Suprapubic skin (tissue), 4 donors: ENCODE data around the gene TIE1. TPM values are rescaled to one million over a fixed set of nuclear protein-coding genes. Genes with fewer than 3 reads are reported as not detected.
A peak's percentile ranks its signal among the peaks of the same experiment; 100 is the strongest.

Source experiments
- DNase-seq, 2 donors: peaks; one replicate each; pipeline ENCODE4 v3.0.0-alpha.2; 2019; ENCODE audit warnings: low spot score in 2 of 2
- H3K27ac ChIP-seq: fragments of 200-600 bp; sonication (generic); one replicate; pipeline ENCODE4 v1.5.1; 2019
- H3K27me3 ChIP-seq: fragments of 200-600 bp; sonication (generic); one replicate; pipeline ENCODE4 v1.5.1; 2019
- H3K36me3 ChIP-seq: fragments of 200-600 bp; sonication (generic); one replicate; pipeline ENCODE4 v1.5.1; 2019
- H3K4me1 ChIP-seq: fragments of 200-600 bp; sonication (generic); one replicate; pipeline ENCODE4 v1.5.1; 2019
- H3K4me3 ChIP-seq: fragments of 200-600 bp; sonication (generic); one replicate; pipeline ENCODE4 v1.5.1; 2019; ENCODE audit warnings: mild to moderate bottlenecking
- H3K9me3 ChIP-seq: fragments of 200-600 bp; sonication (generic); one replicate; pipeline ENCODE4 v1.5.1; 2019
- EP300 ChIP-seq: sonication (generic); formaldehyde crosslinking; IDR thresholded peaks from one replicate; pipeline ENCODE4 v1.6.1; 2017; ENCODE audit warnings: antibody characterized with exemption
- POLR2A ChIP-seq, 2 donors: fragments of 450-650 bp; IDR thresholded peaks; one replicate each; pipeline ENCODE4 v1.6.1; 2017; ENCODE audit warnings: antibody characterized with exemption in 2 of 2, mild to moderate bottlenecking in 2 of 2, moderate library complexity in 2 of 2
- POLR2AphosphoS5 ChIP-seq, 3 donors: sonication (generic); formaldehyde crosslinking; IDR thresholded peaks; one replicate each; pipeline ENCODE4 v1.6.1; 2017; ENCODE audit warnings: antibody characterized with exemption in 3 of 3
- WGBS: methylation state at CpG from one replicate; pipeline ENCODE4 v1.1.5; 2018; 5-methylcytosine and 5-hydroxymethylcytosine counted together
- total RNA-seq, 4 donors: library from RNA; depleted of rRNA; stranded (reverse); fragments of >200 nt; gene quantifications; one replicate each; pipeline ENCODE4 v1.1.0, GENCODE V29; 2016
- TF ChIP-seq, protein P1 (sequence below), 2 donors: fragments of 200-600 bp in 1 of 2; fragments of 450-650 bp in 1 of 2; sonication (generic) in 1 of 2; IDR thresholded peaks; one replicate each; pipeline ENCODE4 v1.5.1; 2016 to 2019; ENCODE audit warnings: antibody characterized with exemption in 2 of 2, mild to moderate bottlenecking in 1 of 2, moderate library complexity in 1 of 2

TIE1 gene
- total RNA-seq, 4 donors from 2014 or later: 5.4 to 19.0 (median 11.3) TPM

DNA sequence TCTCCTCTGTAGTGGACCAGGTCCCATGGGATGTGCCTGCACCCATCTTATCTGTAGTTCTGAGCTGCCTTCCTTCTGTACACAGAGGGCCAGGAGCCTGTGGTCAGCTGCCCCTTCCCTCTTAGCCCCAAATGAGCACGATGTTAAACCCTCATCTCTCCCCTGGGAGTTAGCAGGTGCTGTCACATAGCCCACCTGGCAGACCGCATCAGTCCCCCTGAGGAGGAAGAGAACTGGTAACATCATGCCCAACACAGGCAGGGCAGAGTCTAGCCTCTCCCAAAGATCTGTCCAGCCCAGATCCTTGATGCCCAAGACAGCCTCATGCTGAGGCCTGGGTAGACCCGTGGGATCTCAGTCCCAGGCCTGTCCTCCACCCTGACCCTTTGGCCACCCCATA is 4.7 kb downstream of the TIE1 start:
- H3K9me3 ChIP-seq: no peaks in the 10 kb centered on the region
- H3K4me3 ChIP-seq: no peak overlapping the region
- no peaks in the 10 kb centered on the region for H3K27me3 ChIP-seq
- TF ChIP-seq POLR2A (IDR thresholded peaks at IDR 0.05): no peak
- TF ChIP-seq POLR2AphosphoS5 (IDR thresholded peaks at IDR 0.05): no peak
- TF ChIP-seq EP300: no peak
- TF ChIP-seq, protein P1, sequence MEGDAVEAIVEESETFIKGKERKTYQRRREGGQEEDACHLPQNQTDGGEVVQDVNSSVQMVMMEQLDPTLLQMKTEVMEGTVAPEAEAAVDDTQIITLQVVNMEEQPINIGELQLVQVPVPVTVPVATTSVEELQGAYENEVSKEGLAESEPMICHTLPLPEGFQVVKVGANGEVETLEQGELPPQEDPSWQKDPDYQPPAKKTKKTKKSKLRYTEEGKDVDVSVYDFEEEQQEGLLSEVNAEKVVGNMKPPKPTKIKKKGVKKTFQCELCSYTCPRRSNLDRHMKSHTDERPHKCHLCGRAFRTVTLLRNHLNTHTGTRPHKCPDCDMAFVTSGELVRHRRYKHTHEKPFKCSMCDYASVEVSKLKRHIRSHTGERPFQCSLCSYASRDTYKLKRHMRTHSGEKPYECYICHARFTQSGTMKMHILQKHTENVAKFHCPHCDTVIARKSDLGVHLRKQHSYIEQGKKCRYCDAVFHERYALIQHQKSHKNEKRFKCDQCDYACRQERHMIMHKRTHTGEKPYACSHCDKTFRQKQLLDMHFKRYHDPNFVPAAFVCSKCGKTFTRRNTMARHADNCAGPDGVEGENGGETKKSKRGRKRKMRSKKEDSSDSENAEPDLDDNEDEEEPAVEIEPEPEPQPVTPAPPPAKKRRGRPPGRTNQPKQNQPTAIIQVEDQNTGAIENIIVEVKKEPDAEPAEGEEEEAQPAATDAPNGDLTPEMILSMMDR (IDR thresholded peaks at IDR 0.05): no peak
- peaks cover 9% of the 10 kb centered on the region for H3K4me1 ChIP-seq
- no peaks in the 10 kb centered on the region for H3K36me3 ChIP-seq
- 83% methylated on average over 2 of the region's 3 CpGs for WGBS
- DNase-seq: peak in 1 of 2 donors; percentile 36
- H3K27ac ChIP-seq: no peak overlapping the region

DNA sequence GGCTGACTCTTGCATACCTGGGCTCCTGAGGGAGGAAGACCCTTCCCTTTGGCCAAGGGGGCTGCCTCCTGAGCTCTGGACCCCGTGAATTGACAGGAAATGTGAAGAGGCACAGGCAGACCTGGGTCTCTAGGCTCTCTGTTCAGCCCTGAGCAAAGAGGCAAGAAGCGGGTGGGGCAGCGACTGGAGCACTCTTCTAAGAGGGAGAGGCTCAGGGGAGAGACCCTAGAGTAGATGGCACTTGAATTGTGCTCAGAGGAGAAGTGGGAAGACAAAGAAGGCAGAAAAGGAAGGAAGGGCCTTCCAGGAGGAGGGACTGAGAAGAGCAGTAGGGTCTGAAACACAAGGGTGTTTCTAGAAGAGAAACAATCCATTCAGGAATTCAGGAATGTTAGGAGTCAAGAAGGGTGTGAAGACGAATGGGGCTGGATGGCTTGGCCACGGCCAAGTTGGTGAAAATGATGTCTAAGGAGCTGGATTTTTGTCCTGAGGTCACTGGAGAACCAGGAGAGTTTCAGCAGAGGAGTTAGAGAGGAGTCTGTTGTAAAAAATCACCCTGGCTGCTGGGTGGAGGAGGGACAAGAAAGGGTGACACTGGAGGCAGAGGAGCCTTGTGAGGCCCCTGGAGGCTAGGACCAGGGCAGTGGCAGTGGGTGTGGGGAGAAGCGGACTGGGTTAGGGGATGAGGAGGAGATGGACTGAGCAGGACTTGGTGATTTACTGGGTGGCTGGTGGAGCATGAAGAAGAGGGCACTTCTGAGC is 5.3 kb downstream of the TIE1 start:
- peak in 1 of 2 donors; percentile 35 for DNase-seq
- TF ChIP-seq POLR2AphosphoS5 (IDR thresholded peaks at IDR 0.05) (no peak), EP300 (no peak)
- H3K27ac ChIP-seq: no peak overlapping the region
- WGBS: 87% methylated on average over 6 of the region's 6 CpGs
- H3K27me3 ChIP-seq: no peaks in the 10 kb centered on the region
- peaks cover 9% of the 10 kb centered on the region for H3K4me1 ChIP-seq
- H3K36me3 ChIP-seq: no peaks in the 10 kb centered on the region
- no peaks in the 10 kb centered on the region for H3K9me3 ChIP-seq
- no peak overlapping the region for H3K4me3 ChIP-seq

DNA sequence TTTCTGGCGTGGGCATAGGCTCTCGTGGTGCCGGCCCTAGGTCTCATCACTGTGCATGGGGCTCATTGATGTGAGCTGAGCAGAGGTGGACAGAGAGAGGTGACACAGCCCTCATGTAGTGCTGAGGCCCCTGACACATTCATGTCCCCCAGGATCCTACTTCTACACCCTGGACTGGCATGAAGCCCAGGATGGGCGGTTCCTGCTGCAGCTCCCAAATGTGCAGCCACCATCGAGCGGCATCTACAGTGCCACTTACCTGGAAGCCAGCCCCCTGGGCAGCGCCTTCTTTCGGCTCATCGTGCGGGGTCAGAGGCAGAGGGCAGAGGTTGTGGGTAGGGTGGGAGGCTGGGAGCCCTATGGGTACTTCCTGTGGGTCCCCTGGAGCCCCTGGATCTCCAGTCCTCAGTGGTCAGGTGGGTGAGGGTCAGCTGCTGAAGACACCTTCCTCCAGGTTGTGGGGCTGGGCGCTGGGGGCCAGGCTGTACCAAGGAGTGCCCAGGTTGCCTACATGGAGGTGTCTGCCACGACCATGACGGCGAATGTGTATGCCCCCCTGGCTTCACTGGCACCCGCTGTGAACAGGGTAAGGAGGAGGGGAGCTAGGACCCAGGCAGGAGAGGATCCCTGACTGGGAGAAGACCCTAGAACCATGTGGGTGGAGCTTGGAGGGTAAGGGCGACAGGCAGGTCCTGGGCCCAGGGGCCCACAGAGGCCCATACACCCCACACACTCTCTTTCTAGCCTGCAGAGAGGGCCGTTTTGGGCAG is 6.1 kb downstream of the TIE1 start:
- H3K27me3 ChIP-seq: no peaks in the 10 kb centered on the region
- peaks cover 9% of the 10 kb centered on the region for H3K4me1 ChIP-seq
- no peak overlapping the region for H3K4me3 ChIP-seq
- 65% methylated on average over 15 of the region's 17 CpGs for WGBS
- DNase-seq: peak in 1 of 2 donors; percentile 58
- H3K27ac ChIP-seq: no peak overlapping the region
- H3K36me3 ChIP-seq: no peaks in the 10 kb centered on the region
- TF ChIP-seq, protein P1 (IDR thresholded peaks at IDR 0.05): no peak
- TF ChIP-seq EP300 (no peak), POLR2A (IDR thresholded peaks at IDR 0.05) (no peak), POLR2AphosphoS5 (IDR thresholded peaks at IDR 0.05) (no peak)
- H3K9me3 ChIP-seq: no peaks in the 10 kb centered on the region

DNA sequence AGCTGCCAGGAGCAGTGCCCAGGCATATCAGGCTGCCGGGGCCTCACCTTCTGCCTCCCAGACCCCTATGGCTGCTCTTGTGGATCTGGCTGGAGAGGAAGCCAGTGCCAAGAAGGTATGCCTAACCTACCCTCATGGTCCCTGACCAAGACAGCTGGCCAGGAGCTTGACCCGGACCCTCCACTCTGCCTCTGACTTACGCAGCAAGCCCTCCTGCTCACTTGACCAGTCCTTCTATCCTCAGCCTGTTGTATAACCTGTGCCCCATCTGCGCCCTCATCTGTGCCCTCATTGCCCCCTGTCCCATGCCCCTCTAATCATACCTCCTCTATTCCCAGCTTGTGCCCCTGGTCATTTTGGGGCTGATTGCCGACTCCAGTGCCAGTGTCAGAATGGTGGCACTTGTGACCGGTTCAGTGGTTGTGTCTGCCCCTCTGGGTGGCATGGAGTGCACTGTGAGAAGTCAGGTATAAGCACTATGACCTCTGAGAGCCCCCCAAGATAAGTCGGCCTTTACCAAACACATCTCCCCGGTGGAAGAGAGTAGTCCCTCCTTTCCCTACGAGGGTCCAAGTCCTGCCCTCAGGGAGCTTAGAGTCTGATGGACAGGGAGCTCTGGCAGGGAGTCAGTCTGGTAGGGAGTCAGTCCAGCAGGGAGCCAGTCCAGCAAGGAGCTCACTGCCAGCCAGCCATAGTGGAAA is 6.8 kb downstream of the TIE1 start:
- H3K4me1 ChIP-seq: peaks cover 9% of the 10 kb centered on the region
- no peaks in the 10 kb centered on the region for H3K9me3 ChIP-seq
- no peak overlapping the region for H3K27ac ChIP-seq
- no peak overlapping the region for H3K4me3 ChIP-seq
- DNase-seq: peak in 1 of 2 donors; percentile 37
- 92% methylated on average over 6 of the region's 9 CpGs for WGBS
- TF ChIP-seq EP300 (no peak), POLR2A (IDR thresholded peaks at IDR 0.05) (no peak), POLR2AphosphoS5 (IDR thresholded peaks at IDR 0.05) (no peak)
- TF ChIP-seq, protein P1 (IDR thresholded peaks at IDR 0.05): no peak
- H3K27me3 ChIP-seq: no peaks in the 10 kb centered on the region
- no peaks in the 10 kb centered on the region for H3K36me3 ChIP-seq

DNA sequence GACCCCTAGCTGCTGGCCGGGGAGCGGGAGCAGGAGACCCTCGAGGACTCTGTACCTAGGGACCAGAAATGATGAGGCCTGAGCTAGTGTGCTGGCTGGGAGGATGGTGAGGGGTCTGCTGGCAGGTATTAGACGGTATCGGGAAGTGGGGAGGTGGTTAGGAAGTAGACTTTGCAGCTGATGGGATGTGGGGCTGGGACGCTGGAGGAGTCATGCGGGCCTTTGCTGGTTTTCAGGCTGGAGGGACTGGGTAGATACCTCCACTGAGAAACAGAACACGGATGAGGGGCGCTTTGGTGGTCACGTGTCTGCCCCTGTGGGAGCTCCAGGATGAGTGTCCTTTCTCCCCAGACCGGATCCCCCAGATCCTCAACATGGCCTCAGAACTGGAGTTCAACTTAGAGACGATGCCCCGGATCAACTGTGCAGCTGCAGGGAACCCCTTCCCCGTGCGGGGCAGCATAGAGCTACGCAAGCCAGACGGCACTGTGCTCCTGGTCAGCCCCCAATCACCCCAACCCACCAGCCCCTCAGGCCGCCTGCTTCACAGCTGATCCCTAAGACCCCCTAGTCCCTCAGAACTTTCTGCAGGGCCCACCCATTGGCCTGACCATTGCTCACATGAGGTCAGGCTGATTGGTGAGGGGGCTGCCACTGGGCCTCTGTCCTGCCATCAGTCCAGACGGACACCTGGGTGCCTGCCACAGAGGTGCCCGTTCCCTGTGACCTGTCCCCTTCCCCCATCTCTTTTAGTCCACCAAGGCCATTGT is 8.0 kb downstream of the TIE1 start:
- Histone ChIP-seq H3K36me3 (no peaks in the 10 kb centered on the region), H3K4me1 (peaks cover 4% of the 10 kb centered on the region), H3K9me3 (no peaks in the 10 kb centered on the region), H3K4me3 (no peak overlapping the region), H3K27ac (no peak overlapping the region), H3K27me3 (no peaks in the 10 kb centered on the region)
- DNase-seq: peak in 1 of 2 donors; percentile 31
- WGBS: 92% methylated on average over 14 of the region's 20 CpGs
- TF ChIP-seq EP300 (no peak), POLR2AphosphoS5 (IDR thresholded peaks at IDR 0.05) (no peak), POLR2A (IDR thresholded peaks at IDR 0.05) (no peak)
- TF ChIP-seq, protein P1 (IDR thresholded peaks at IDR 0.05): no peak
